Ascending aorta (tissue), 2 donors: Measurements from ENCODE around the gene PARL. TPM values are rescaled to one million over a fixed set of nuclear protein-coding genes. Genes with fewer than 3 reads are reported as not detected.

ENCODE experiments used
- DNase-seq, 2 donors: peaks; one replicate each; pipeline ENCODE4 v3.0.0-alpha.2; 2019; ENCODE audit warnings: low spot score in 2 of 2
- H3K27ac ChIP-seq, 2 donors: fragments of 200-600 bp; sonication (generic); one replicate each; pipeline ENCODE4 v1.5.1; 2016 to 2017; ENCODE audit warnings: mild to moderate bottlenecking in 1 of 2
- H3K27me3 ChIP-seq: fragments of 200-600 bp; sonication (generic); one replicate; pipeline ENCODE4 v1.5.1; 2017
- H3K36me3 ChIP-seq, 2 donors: fragments of 200-600 bp; sonication (generic); one replicate each; pipeline ENCODE4 v1.5.1; 2016
- H3K4me1 ChIP-seq, 2 donors: fragments of 200-600 bp; sonication (generic); one replicate each; pipeline ENCODE4 v1.5.1; 2016 to 2017; ENCODE audit warnings: mild to moderate bottlenecking in 1 of 2
- H3K4me3 ChIP-seq, 2 donors: fragments of 200-600 bp; sonication (generic); one replicate each; pipeline ENCODE4 v1.5.1; 2016 to 2017; ENCODE audit warnings: mild to moderate bottlenecking in 1 of 2
- H3K9me3 ChIP-seq, 2 donors: fragments of 200-600 bp; sonication (generic); one replicate each; pipeline ENCODE4 v1.5.1; 2016
- CTCF ChIP-seq, 3 experiments: fragments of 200-600 bp in 2 of 3; fragments of 450-650 bp in 1 of 3; sonication (generic) in 2 of 3; IDR thresholded peaks; one replicate each; pipeline ENCODE4 v1.5.1; 2016 to 2019; ENCODE audit warnings: antibody characterized with exemption in 3 of 3, mild to moderate bottlenecking in 1 of 3, moderate library complexity in 1 of 3
- intact Hi-C: fragments of 100-400 bp; cut with DNase I; formaldehyde crosslinking; loops from one replicate; pipeline ENCODE4 v1.15.1; 2023
- total RNA-seq: library from RNA; depleted of rRNA; stranded (reverse); fragments of >200 nt; gene quantifications from one replicate; pipeline ENCODE4 v1.1.0, GENCODE V29; 2016

PARL gene
- total RNA-seq, 1 donor from 2014 or later, result 14.3 TPM

DNA sequence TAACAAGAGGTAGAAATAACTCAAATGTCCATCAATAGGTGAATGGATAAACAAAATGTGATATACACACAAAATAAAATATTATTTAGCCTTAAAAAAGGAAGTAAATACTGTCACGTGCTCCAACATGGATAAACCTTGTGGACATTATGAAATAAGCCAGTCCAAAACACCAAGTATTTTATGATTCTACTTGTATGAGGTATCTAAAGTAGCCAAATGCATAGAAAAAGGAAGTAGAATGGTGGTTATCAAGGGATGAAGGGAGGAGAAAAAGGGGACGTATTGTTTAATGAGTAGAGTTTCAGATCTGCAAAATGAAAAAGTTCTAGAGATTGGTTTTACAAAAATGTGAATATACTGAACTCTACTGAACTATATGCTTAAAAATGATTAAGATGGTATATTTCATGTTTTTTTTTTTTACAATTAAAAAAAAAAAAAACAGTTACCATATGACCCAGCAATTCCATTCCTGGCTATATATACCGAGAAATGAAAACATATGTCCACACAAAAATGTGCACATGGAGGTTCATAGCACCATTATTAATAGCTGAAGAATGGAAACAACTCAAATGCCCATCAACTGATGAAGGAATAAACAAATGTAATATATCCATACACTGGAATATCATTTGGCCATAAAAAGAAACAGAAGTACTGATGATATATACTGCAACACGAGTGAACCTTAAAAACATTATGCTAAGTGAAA, 30.2 kb downstream of the PARL start:
- no peaks in the 10 kb centered on the region for H3K4me1 ChIP-seq
- no peak overlapping the region for H3K4me3 ChIP-seq
- H3K9me3 ChIP-seq, result no peaks in the 10 kb centered on the region
- DNase-seq, result no peak
- no peak for TF ChIP-seq CTCF (IDR thresholded peaks at IDR 0.05)
- H3K36me3 ChIP-seq, result peaks cover 18 to 46% of the 10 kb centered on the region in 2 donors
- intact Hi-C loops, result no loop called here
- H3K27me3 ChIP-seq, result no peaks in the 10 kb centered on the region
- H3K27ac ChIP-seq, result no peak overlapping the region

DNA sequence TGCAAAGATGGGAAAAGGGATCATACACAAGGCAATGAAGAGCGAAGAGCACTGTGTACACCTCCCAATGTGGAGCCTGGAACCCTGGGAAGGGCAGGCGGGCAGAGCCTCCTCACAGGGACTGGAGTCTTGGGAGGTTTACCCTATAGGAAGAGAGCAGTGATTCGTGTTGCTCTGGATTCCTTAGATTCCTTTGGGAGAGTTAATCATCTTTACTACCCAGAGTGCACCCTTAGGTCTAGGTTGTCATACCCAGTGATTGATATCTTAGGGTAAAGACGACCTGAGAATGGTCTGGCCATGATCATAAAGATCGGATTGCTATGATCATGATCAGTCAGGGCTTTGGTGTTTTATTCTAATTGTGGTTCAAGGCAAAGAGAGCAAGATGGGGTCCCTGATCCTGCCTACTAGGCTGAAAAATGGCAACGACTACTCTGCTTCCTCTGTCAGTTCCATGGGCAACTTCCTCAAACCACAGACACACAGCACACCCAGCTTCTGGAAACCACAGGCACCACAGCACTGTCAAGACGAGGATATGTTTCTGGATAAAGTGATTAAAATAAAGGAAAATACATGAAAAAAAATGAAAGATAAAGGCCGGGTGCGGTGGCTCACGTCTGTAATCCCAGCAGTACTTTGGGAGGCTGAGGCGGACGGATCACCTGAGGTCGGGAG, 38.9 kb downstream of the PARL start:
- peaks cover 42 to 71% of the 10 kb centered on the region in 2 donors for H3K36me3 ChIP-seq
- intact Hi-C loops, result no loop called here

DNA sequence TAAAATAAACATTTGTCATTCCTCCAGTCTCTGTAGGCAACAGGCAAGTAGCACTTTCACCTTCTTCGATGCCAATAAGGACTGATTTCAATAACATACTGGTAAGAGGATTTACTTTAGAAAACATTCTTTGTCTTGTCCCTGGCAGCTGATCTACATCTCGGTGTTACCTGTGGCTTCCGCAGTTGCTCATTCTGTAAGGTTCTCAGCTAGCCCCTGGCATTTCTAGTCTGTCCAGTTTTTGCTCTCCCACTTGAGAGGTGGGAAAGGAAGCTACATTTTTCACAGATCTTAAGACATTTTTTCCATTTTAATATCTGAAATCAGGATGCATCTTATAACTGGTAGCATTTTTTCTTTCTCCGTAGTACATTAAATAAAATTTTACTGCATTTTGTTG, 39.6 kb downstream of the PARL start:
- intact Hi-C loops, result no loop called here
- peaks cover 44 to 75% of the 10 kb centered on the region in 2 donors for H3K36me3 ChIP-seq
- no peak for TF ChIP-seq CTCF (IDR thresholded peaks at IDR 0.05)

More for the DNA sequence above, 38.9 kb downstream of the PARL start:
- H3K27me3 ChIP-seq, result no peaks in the 10 kb centered on the region
- DNase-seq, result no peak
- TF ChIP-seq CTCF (IDR thresholded peaks at IDR 0.05), result no peak
- no peaks in the 10 kb centered on the region for H3K9me3 ChIP-seq
- H3K4me3 ChIP-seq, result no peak overlapping the region
- no peaks in the 10 kb centered on the region for H3K4me1 ChIP-seq
- no peak overlapping the region for H3K27ac ChIP-seq

GRCh38 chr3:183844606-183845005, 40.1 kb downstream of the PARL start:
- peaks cover 46 to 76% of the 10 kb centered on the region in 2 donors for H3K36me3 ChIP-seq
- H3K4me3 ChIP-seq, result no peak overlapping the region
- no peaks in the 10 kb centered on the region for H3K27me3 ChIP-seq
- TF ChIP-seq CTCF (IDR thresholded peaks at IDR 0.05), result no peak
- no peak overlapping the region for H3K27ac ChIP-seq
- no peaks in the 10 kb centered on the region for H3K4me1 ChIP-seq
- intact Hi-C loops, result no loop called here
- DNase-seq, result no peak
- no peaks in the 10 kb centered on the region for H3K9me3 ChIP-seq

More for the DNA sequence above, 39.6 kb downstream of the PARL start:
- Histone ChIP-seq H3K27me3 (no peaks in the 10 kb centered on the region), H3K27ac (no peak overlapping the region), H3K9me3 (no peaks in the 10 kb centered on the region), H3K4me1 (no peaks in the 10 kb centered on the region), H3K4me3 (no peak overlapping the region)
- no peak for DNase-seq

- Histone ChIP-seq H3K4me1 (no peaks in the 10 kb centered on the region), H3K9me3 (no peaks in the 10 kb centered on the region), H3K36me3 (peaks cover 33 to 68% of the 10 kb centered on the region in 2 donors), H3K4me3 (no peak overlapping the region), H3K27ac (no peak overlapping the region), H3K27me3 (no peaks in the 10 kb centered on the region)
- DNase-seq, result no peak
- intact Hi-C loops, result no loop called here
- TF ChIP-seq CTCF (IDR thresholded peaks at IDR 0.05), result no peak
Observed at GRCh38 chr3:183839751-183840150, 44.9 kb downstream of the PARL start.
